ENCODE measurements around the gene PATL2.
A peak's percentile ranks its signal among the peaks of the same experiment; 100 is the strongest.

Gene PATL2

GRCh38 chr15:44646460-44646859, 64.7 kb downstream of the PATL2 start:
- no peak for DNase-seq

GRCh38 chr15:44641651-44642050, 69.5 kb downstream of the PATL2 start:
- DNase-seq: no peak

- no peak for DNase-seq
Observed at GRCh38 chr15:44636976-44637375, 74.1 kb downstream of the PATL2 start.

- DNase-seq: peak; percentile 12 to 21
Observed at GRCh38 chr15:44633603-44634002, 77.5 kb downstream of the PATL2 start.

GRCh38 chr15:44625286-44625685, 85.8 kb downstream of the PATL2 start:
- DNase-seq: peak in 1 of 2 donors; percentile 8

- no peak for DNase-seq
Observed at GRCh38 chr15:44623178-44623577, 87.9 kb downstream of the PATL2 start.

- no peak for DNase-seq
Observed at GRCh38 chr15:44620081-44620480, 91.0 kb downstream of the PATL2 start.

GRCh38 chr15:44616974-44617373, 94.1 kb downstream of the PATL2 start:
- DNase-seq: no peak
